Activated T-helper 17 cell treated with anti-CD3 and anti-CD28 coated beads, Interleukin-2, amount 50 U/mL, for 72 hours (primary cell): ENCODE results near the gene MRPL45. TPM values are rescaled to one million over a fixed set of nuclear protein-coding genes. Genes with fewer than 3 reads are reported as not detected.
A peak's percentile ranks its signal among the peaks of the same experiment; 100 is the strongest.
"Not testable (repeated sequence)": the region's sequence is repeated elsewhere in the genome, so short reads cannot be mapped to it uniquely, and the experiment has no call there.

Experiments used
- ATAC-seq: fragments of 150-1000 bp; cut with Tn5 transposase; replicated peaks from 2 replicates; pipeline ENCODE4 v1.10.0; 2021; ENCODE audit warnings: mild to moderate bottlenecking, moderate library complexity
- H3K27ac Mint-ChIP-seq: one replicate; pipeline ENCODE4 v1.8.0; 2022; ENCODE audit warnings: mixed read lengths
- H3K27me3 Mint-ChIP-seq: one replicate; pipeline ENCODE4 v1.8.0; 2022; ENCODE audit warnings: mixed read lengths
- H3K36me3 Mint-ChIP-seq: one replicate; pipeline ENCODE4 v1.8.0; 2022; ENCODE audit warnings: low read depth, mild to moderate bottlenecking, mixed read lengths
- H3K4me1 Mint-ChIP-seq: one replicate; pipeline ENCODE4 v1.8.0; 2022; ENCODE audit warnings: mixed read lengths
- H3K4me3 Mint-ChIP-seq: one replicate; pipeline ENCODE4 v1.8.0; 2022; ENCODE audit warnings: mild to moderate bottlenecking, mixed read lengths
- H3K9me3 Mint-ChIP-seq: one replicate; pipeline ENCODE4 v1.8.0; 2022; ENCODE audit warnings: mixed read lengths
- total RNA-seq, 2 donors: library from RNA; stranded (reverse); gene quantifications; one replicate each; pipeline ENCODE4 v1.2.3, GENCODE V29; 2022

Gene MRPL45
- 10 to 100 TPM; 52.4 to 66.0 TPM for total RNA-seq

- Mint-ChIP-seq H3K36me3 (peaks cover 34% of the 10 kb centered on the region), H3K27ac (peak within 1 kb of the TSS; percentile 98), H3K4me3 (peak within 1 kb of the TSS; percentile 97)
- H3K4me1 Mint-ChIP-seq, H3K9me3 Mint-ChIP-seq, H3K27me3 Mint-ChIP-seq: not testable (repeated sequence)
- ATAC-seq = peak; percentile 96
Measured at GRCh38 chr17:38296834-38297517, at the start of gene MRPL45. Gene MRPL45, plus strand, starts transcription at chr17:38297168. Its CDS starts 16 bp downstream, at chr17:38297184.

- not testable (repeated sequence) for H3K27ac Mint-ChIP-seq, H3K27me3 Mint-ChIP-seq, ATAC-seq, H3K4me3 Mint-ChIP-seq, H3K9me3 Mint-ChIP-seq, H3K4me1 Mint-ChIP-seq
- peaks cover 39% of the 10 kb centered on the region for H3K36me3 Mint-ChIP-seq
Measured at GRCh38 chr17:38253191-38253590, 43.8 kb upstream of the MRPL45 start.

GRCh38 chr17:38254357-38254756 is 42.6 kb upstream of the MRPL45 start:
- not testable (repeated sequence) for ATAC-seq, H3K4me3 Mint-ChIP-seq, H3K4me1 Mint-ChIP-seq, H3K27ac Mint-ChIP-seq, H3K9me3 Mint-ChIP-seq, H3K27me3 Mint-ChIP-seq
- H3K36me3 Mint-ChIP-seq = peaks cover 39% of the 10 kb centered on the region

GRCh38 chr17:38257013-38257621 is 39.9 kb upstream of the MRPL45 start:
- peaks cover 33% of the 10 kb centered on the region for H3K36me3 Mint-ChIP-seq
- H3K4me1 Mint-ChIP-seq, H3K9me3 Mint-ChIP-seq, H3K27ac Mint-ChIP-seq, H3K27me3 Mint-ChIP-seq: not testable (repeated sequence)
- H3K4me3 Mint-ChIP-seq = peak overlapping the region; percentile 52
- ATAC-seq = peak; percentile 89

GRCh38 chr17:38265974-38266506 is 30.9 kb upstream of the MRPL45 start:
- not testable (repeated sequence) for H3K9me3 Mint-ChIP-seq, H3K4me3 Mint-ChIP-seq, ATAC-seq, H3K27ac Mint-ChIP-seq, H3K4me1 Mint-ChIP-seq, H3K27me3 Mint-ChIP-seq, H3K36me3 Mint-ChIP-seq

GRCh38 chr17:38266571-38266970 is 30.4 kb upstream of the MRPL45 start:
- H3K4me3 Mint-ChIP-seq, H3K4me1 Mint-ChIP-seq, ATAC-seq, H3K27me3 Mint-ChIP-seq, H3K9me3 Mint-ChIP-seq, H3K36me3 Mint-ChIP-seq, H3K27ac Mint-ChIP-seq: not testable (repeated sequence)

- not testable (repeated sequence) for H3K9me3 Mint-ChIP-seq, H3K27me3 Mint-ChIP-seq, H3K27ac Mint-ChIP-seq, H3K4me3 Mint-ChIP-seq, H3K4me1 Mint-ChIP-seq, ATAC-seq, H3K36me3 Mint-ChIP-seq
Measured at GRCh38 chr17:38268138-38268537, 28.8 kb upstream of the MRPL45 start.

- not testable (repeated sequence) for ATAC-seq, H3K4me3 Mint-ChIP-seq, H3K36me3 Mint-ChIP-seq, H3K4me1 Mint-ChIP-seq, H3K27me3 Mint-ChIP-seq, H3K27ac Mint-ChIP-seq, H3K9me3 Mint-ChIP-seq
Measured at GRCh38 chr17:38269045-38269444, 27.9 kb upstream of the MRPL45 start.

GRCh38 chr17:38269552-38269951 is 27.4 kb upstream of the MRPL45 start:
- not testable (repeated sequence) for H3K27me3 Mint-ChIP-seq, H3K4me1 Mint-ChIP-seq, H3K36me3 Mint-ChIP-seq, H3K9me3 Mint-ChIP-seq, H3K27ac Mint-ChIP-seq, H3K4me3 Mint-ChIP-seq
- ATAC-seq = peak; percentile 100

- ATAC-seq, H3K27ac Mint-ChIP-seq, H3K27me3 Mint-ChIP-seq, H3K9me3 Mint-ChIP-seq, H3K4me1 Mint-ChIP-seq, H3K4me3 Mint-ChIP-seq, H3K36me3 Mint-ChIP-seq: not testable (repeated sequence)
Measured at GRCh38 chr17:38285994-38286393, 11.0 kb upstream of the MRPL45 start.

GRCh38 chr17:38286501-38287091 is 10.4 kb upstream of the MRPL45 start:
- not testable (repeated sequence) for H3K4me1 Mint-ChIP-seq, H3K9me3 Mint-ChIP-seq, H3K27me3 Mint-ChIP-seq, H3K36me3 Mint-ChIP-seq
- Mint-ChIP-seq H3K4me3 (peak overlapping the region; percentile 71), H3K27ac (peak overlapping the region; percentile 78)
- ATAC-seq = peak; percentile 99

GRCh38 chr17:38288217-38288827 is 8.6 kb upstream of the MRPL45 start:
- not testable (repeated sequence) for H3K9me3 Mint-ChIP-seq, H3K36me3 Mint-ChIP-seq, H3K4me3 Mint-ChIP-seq, H3K27ac Mint-ChIP-seq, H3K27me3 Mint-ChIP-seq, ATAC-seq, H3K4me1 Mint-ChIP-seq

- H3K36me3 Mint-ChIP-seq, H3K27ac Mint-ChIP-seq, H3K4me1 Mint-ChIP-seq, H3K4me3 Mint-ChIP-seq, H3K27me3 Mint-ChIP-seq, ATAC-seq, H3K9me3 Mint-ChIP-seq: not testable (repeated sequence)
Measured at GRCh38 chr17:38289760-38290159, 7.2 kb upstream of the MRPL45 start.

- ATAC-seq = not testable (repeated sequence)
- peak overlapping the region; percentile 97 for H3K4me3 Mint-ChIP-seq
Measured at GRCh38 chr17:38295602-38296365, 1.2 kb upstream of the MRPL45 start.

More at GRCh38 chr17:38295602-38296365, 1.2 kb upstream of the MRPL45 start:
- not testable (repeated sequence) for H3K27me3 Mint-ChIP-seq, H3K9me3 Mint-ChIP-seq, H3K4me1 Mint-ChIP-seq, H3K27ac Mint-ChIP-seq
- peaks cover 22% of the 10 kb centered on the region for H3K36me3 Mint-ChIP-seq
